OCI-LY7 (cell line): ENCODE measurements around the gene ATP2C2.

ENCODE experiments used
- EZH2phosphoT487 ChIP-seq: fragments of 200-600 bp; sonication (generic); IDR thresholded peaks from 2 replicates; pipeline ENCODE4 v1.6.1; 2018; ENCODE audit warnings: low read depth, borderline replicate concordance, mild to moderate bottlenecking, mixed run types, antibody characterized with exemption, low read length, moderate library complexity, mixed read lengths
- TF ChIP-seq, protein P1 (sequence below): fragments of 200-600 bp; sonication (generic); conservative IDR thresholded peaks from 2 replicates; pipeline ENCODE4 v1.5.1; 2014; ENCODE audit warnings: mild to moderate bottlenecking, antibody characterized with exemption, low read length, moderate library complexity, mixed read lengths

DNA sequence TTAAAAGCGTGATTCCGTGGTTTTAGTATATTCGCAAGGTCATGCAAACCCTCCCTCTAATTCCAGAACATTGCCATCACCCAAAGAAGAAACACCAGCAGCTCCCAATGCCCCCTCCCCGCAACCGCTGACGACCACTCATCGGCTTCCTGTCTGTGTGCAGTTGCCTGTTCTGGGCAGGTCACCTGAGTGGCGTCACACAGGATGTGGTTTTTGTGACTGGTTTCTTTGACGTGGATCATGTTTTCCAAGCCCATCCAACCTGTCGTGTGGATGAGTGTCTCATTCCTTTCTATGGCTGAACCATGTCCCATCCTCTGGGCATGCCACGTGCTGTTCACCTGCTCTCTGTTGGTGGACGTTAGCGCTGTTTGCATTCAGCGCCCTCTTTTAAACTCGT lies 8.2 kb upstream of the ATP2C2 start:
- TF ChIP-seq, protein P1, sequence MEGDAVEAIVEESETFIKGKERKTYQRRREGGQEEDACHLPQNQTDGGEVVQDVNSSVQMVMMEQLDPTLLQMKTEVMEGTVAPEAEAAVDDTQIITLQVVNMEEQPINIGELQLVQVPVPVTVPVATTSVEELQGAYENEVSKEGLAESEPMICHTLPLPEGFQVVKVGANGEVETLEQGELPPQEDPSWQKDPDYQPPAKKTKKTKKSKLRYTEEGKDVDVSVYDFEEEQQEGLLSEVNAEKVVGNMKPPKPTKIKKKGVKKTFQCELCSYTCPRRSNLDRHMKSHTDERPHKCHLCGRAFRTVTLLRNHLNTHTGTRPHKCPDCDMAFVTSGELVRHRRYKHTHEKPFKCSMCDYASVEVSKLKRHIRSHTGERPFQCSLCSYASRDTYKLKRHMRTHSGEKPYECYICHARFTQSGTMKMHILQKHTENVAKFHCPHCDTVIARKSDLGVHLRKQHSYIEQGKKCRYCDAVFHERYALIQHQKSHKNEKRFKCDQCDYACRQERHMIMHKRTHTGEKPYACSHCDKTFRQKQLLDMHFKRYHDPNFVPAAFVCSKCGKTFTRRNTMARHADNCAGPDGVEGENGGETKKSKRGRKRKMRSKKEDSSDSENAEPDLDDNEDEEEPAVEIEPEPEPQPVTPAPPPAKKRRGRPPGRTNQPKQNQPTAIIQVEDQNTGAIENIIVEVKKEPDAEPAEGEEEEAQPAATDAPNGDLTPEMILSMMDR: no peak
- TF ChIP-seq EZH2phosphoT487: no peak
